ENCODE data around the gene GPC5. TPM values are rescaled to one million over a fixed set of nuclear protein-coding genes. Genes with fewer than 3 reads are reported as not detected.

The GPC5 gene
- total and polyA plus RNA-seq, 11 donors, result 0.14 to 2.9 (median 0.84) TPM; not detected in 1

DNA sequence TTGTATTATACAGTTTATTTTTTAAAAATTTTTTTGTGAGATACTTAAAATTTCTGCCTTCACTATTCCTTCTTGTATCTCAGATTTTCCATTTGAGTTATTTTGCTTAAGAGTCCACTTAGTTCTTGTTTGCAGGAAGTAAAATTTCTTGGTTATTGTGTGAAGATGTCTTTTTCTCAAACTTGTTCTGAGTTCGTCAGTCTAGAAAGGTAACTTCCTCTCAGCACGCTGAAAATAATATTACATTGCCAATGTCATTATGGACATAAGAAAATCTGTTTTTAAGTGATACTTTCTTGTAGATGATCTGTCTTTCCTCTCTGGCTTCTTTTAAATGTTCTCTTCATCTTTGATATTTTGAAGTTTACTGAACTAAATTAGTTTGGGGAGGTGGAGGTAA is 1096.5 kb downstream of the GPC5 start:
- H3K36me3 ChIP-seq, result no peaks in the 10 kb centered on the region
- H3K27me3 ChIP-seq, result no peaks in the 10 kb centered on the region
- no peak overlapping the region for H3K4me3 ChIP-seq
- H3K9me3 ChIP-seq, result peaks cover 0 to 3% (median 0%) of the 10 kb centered on the region in 12 donors
- H3K4me1 ChIP-seq, result no peaks in the 10 kb centered on the region
- intact Hi-C loops (cut with DNase I), result no loop called here
- H3K27ac ChIP-seq, result no peak overlapping the region
- DNase-seq (no peak), ATAC-seq (no peak)
- no peak for TF ChIP-seq POLR2A (IDR thresholded peaks at IDR 0.05)
- TF ChIP-seq, protein P1, sequence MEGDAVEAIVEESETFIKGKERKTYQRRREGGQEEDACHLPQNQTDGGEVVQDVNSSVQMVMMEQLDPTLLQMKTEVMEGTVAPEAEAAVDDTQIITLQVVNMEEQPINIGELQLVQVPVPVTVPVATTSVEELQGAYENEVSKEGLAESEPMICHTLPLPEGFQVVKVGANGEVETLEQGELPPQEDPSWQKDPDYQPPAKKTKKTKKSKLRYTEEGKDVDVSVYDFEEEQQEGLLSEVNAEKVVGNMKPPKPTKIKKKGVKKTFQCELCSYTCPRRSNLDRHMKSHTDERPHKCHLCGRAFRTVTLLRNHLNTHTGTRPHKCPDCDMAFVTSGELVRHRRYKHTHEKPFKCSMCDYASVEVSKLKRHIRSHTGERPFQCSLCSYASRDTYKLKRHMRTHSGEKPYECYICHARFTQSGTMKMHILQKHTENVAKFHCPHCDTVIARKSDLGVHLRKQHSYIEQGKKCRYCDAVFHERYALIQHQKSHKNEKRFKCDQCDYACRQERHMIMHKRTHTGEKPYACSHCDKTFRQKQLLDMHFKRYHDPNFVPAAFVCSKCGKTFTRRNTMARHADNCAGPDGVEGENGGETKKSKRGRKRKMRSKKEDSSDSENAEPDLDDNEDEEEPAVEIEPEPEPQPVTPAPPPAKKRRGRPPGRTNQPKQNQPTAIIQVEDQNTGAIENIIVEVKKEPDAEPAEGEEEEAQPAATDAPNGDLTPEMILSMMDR (IDR thresholded peaks at IDR 0.05), result no peak
- WGBS, 4 donors, result 85 to 89% (median 86%) methylated on average over 2 of the region's 2 CpGs

DNA sequence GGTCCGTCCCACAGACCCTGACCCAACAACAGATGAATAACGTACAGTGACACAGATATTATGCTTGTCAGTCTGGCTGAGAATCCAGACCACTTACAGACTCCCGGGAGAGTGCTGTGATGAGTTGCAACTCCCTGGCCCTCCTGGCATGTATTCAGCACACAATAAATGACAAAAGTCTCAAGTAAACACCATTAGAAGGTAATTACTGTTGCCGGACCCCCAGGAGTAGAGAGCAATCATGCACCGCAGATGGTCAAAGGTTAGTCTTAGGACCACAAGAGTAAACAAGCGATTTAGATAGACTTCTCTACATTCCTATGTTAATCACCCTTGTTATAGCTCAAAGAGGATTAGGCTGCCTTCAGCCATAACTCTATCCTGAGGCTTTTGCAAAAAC is 1101.8 kb downstream of the GPC5 start:
- H3K27ac ChIP-seq, result no peak overlapping the region
- TF ChIP-seq POLR2A (IDR thresholded peaks at IDR 0.05), result no peak
- DNase-seq (no peak), ATAC-seq (no peak)
- WGBS, 4 donors, result 48 to 51% (median 50%) methylated on average over 6 of the region's 6 CpGs
- no peak overlapping the region for H3K4me3 ChIP-seq
- intact Hi-C loops (cut with DNase I), result no loop called here
- H3K36me3 ChIP-seq, result no peaks in the 10 kb centered on the region
- peaks cover 0 to 3% (median 0%) of the 10 kb centered on the region in 12 donors for H3K9me3 ChIP-seq
- H3K4me1 ChIP-seq, result no peaks in the 10 kb centered on the region
- H3K27me3 ChIP-seq, result no peaks in the 10 kb centered on the region

DNA sequence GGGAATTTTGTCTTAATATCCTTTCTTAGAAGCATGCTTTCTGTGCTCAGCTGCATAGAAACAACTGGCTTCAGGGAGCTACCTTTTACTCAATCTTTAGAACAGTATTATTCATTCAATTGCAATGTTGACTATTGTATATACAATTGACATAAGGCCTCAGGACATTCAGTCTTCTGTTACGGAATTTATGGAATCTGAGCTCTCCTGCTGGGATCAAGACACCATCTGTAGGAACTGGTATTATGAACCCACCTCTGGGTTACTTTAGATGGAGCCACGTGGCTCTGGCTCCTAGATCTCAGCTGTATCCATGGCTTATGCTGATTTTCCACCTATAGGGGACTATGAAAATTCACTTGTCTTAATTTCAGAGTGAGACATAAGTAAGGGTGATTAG is 1112.0 kb downstream of the GPC5 start:
- no peak overlapping the region for H3K27ac ChIP-seq
- no peaks in the 10 kb centered on the region for H3K4me1 ChIP-seq
- no peaks in the 10 kb centered on the region for H3K27me3 ChIP-seq
- no peaks in the 10 kb centered on the region for H3K36me3 ChIP-seq
- intact Hi-C loops (cut with DNase I), result no loop called here
- no peaks in the 10 kb centered on the region for H3K9me3 ChIP-seq
- no peak overlapping the region for H3K4me3 ChIP-seq
- no peak for TF ChIP-seq POLR2A (IDR thresholded peaks at IDR 0.05)
- TF ChIP-seq, protein P1 (IDR thresholded peaks at IDR 0.05), result no peak
- ATAC-seq, result no peak
- DNase-seq, result no peak
- 51 to 74% (median 59%) methylated on average over 2 of the region's 2 CpGs for WGBS, 4 donors

DNA sequence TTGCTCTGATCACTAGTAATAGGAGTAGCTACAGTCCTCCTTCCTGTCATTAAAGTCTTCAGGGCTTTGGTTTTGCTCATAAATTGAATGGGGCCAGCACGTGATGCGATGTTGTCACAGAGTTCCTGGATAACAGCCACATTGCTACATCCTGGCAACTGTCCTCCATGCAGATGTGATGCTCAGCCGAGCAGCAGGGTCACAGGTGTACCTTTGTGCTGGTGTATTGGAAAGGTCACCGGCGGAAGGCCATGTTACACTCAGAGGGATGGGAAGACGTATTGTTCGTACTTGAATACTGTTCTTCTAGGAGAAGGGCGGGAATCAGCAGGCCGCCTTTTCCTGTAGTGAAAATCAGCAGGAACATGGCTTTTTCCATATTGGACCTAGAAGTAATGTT is 1114.4 kb downstream of the GPC5 start:
- intact Hi-C loops (cut with DNase I), result no loop called here
- TF ChIP-seq, protein P1 (IDR thresholded peaks at IDR 0.05), result no peak
- TF ChIP-seq POLR2A (IDR thresholded peaks at IDR 0.05), result no peak
- 74 to 87% (median 83%) methylated on average over 9 of the region's 9 CpGs for WGBS, 4 donors
- ATAC-seq (no peak), DNase-seq (no peak)
- no peaks in the 10 kb centered on the region for H3K36me3 ChIP-seq
- no peak overlapping the region for H3K27ac ChIP-seq
- no peak overlapping the region for H3K4me3 ChIP-seq
- no peaks in the 10 kb centered on the region for H3K27me3 ChIP-seq
- H3K9me3 ChIP-seq, result peaks cover 0 to 2% (median 0%) of the 10 kb centered on the region in 12 donors
- H3K4me1 ChIP-seq, result no peaks in the 10 kb centered on the region

DNA sequence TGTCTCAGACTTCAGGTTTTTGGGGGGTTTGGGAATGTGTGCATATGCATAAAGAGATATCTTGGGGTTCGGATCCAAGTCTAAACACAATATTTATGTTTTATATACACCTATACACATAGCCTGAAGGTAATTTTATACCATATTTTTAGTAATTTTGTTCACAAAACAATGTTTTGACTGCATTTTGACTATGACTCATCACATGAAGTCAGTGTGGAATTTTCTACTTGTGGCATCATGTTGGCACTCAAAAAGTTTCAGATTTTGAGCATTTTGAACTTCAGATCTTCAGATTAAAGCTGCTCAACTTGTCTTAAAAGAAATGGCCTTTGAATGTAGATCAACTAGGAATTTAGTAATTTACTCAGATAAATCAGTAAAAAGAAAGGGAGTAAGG is 1115.3 kb downstream of the GPC5 start:
- Histone ChIP-seq H3K36me3 (no peaks in the 10 kb centered on the region), H3K4me1 (no peaks in the 10 kb centered on the region), H3K9me3 (peaks cover 0 to 6% (median 0%) of the 10 kb centered on the region in 12 donors), H3K4me3 (no peak overlapping the region), H3K27ac (no peak overlapping the region), H3K27me3 (no peaks in the 10 kb centered on the region)
- no peak for DNase-seq
- no peak for ATAC-seq
- intact Hi-C loops (cut with DNase I), result no loop called here
- no peak for TF ChIP-seq POLR2A (IDR thresholded peaks at IDR 0.05)
- TF ChIP-seq, protein P1 (IDR thresholded peaks at IDR 0.05), result no peak
- WGBS, 4 donors, result 33 to 76% (median 39%) methylated on average over 1 of the region's 1 CpG
